IPS-NIHi11 (cell line): ENCODE measurements around the gene DENND5A.
"Not testable (repeated sequence)": the region's sequence is repeated elsewhere in the genome, so short reads cannot be mapped to it uniquely, and the experiment has no call there.

Experiments
- DNase-seq: peaks from one replicate; pipeline ENCODE4 v3.0.0; 2012; ENCODE audit warnings: mixed read lengths, low spot score

DENND5A gene

DNA sequence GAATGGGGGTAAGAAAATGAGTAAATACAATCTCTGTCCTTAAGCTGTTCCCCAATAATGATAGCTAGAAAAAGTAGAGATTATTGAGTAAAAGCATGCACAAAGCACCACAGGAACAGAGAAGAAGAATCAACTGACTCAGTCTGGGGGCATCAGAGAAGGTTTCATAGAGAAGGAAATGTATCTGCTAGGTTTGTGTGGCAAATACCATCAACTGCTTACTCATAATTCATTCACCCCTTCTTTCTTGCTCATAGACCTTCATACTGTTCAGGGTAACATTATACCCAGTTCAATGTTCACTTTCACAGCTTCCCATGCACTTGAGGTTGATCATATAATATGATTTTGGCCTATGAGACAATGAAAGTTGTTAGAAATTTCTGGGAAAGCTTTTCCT lies 88.6 kb downstream of the DENND5A start:
- DNase-seq: no peak

DNA sequence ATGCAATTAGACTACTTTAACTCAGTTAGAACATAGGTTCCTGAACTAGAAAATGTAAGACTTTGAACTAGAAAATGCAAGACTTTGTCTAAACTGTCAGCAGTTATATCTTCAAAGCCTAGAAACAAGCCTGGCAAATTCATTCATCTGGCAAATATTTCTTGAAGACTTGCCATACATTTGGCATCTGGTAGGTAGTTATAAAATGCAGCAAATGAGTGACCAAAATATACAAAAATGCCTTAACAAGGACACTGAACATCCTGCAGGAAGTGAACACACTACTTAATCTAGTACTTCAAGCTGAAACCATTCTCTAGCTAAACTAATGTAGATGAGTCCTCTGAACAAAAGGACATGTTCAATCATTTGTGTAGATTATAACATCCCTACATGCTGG lies 89.0 kb downstream of the DENND5A start:
- DNase-seq: no peak

- DNase-seq: no peak
Measured at GRCh38 chr11:9172389-9172788, 92.8 kb downstream of the DENND5A start.

- DNase-seq: no peak
Measured at GRCh38 chr11:9170450-9170849, 94.7 kb downstream of the DENND5A start.

GRCh38 chr11:9169595-9170295 lies 95.4 kb downstream of the DENND5A start:
- DNase-seq: no peak

GRCh38 chr11:9161991-9162390 lies 103.2 kb downstream of the DENND5A start:
- not testable (repeated sequence) for DNase-seq

DNA sequence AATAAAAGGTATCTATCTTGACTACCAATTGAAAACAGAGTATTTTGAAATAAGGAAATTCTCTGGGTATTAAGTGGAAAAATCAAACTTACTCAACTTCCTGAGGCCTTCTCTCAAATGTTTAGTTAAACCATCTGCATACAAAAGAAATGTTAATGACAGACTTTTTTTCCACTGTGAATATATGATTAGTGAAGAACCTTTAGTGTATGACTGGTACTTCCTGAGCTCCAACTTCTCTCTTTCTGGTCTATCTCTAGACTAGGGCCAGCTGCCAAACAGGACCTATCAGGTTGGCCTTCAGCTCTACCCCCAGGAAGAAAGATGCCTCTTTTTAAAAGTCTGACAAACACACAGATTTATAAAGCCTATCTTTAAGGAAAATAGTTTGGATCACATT lies 105.0 kb downstream of the DENND5A start:
- DNase-seq: no peak

- DNase-seq: no peak
Measured at GRCh38 chr11:9158898-9159391, 106.2 kb downstream of the DENND5A start.

- DNase-seq: no peak
Measured at GRCh38 chr11:9155930-9156329, 109.2 kb downstream of the DENND5A start.

- DNase-seq: no peak
Measured at GRCh38 chr11:9153651-9154050, 111.5 kb downstream of the DENND5A start.

- no peak for DNase-seq
Measured at GRCh38 chr11:9151631-9152030, 113.5 kb downstream of the DENND5A start.

- DNase-seq: no peak
Measured at GRCh38 chr11:9150926-9151325, 114.2 kb downstream of the DENND5A start.

- DNase-seq: no peak
Measured at GRCh38 chr11:9150501-9150900, 114.6 kb downstream of the DENND5A start.

DNA sequence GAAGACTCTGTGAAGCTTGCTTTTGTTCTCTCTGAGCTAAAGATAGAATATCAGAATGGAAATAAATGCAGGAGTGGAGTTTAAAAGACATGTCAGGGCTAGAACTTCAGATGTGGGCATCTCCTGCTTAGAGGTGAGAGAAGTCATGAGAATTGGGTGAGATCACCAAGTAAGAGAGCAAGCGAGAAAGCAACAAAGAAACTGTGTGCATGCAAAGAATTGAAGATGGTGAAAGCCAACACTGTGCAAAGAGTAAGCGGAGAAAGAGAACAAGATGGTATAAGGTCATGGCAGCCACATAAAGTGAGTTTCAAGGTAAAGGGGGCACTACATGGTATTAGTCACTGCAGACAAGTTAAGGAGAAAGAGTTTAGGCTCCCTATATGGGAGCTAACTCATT lies 116.4 kb downstream of the DENND5A start:
- DNase-seq: no peak

DNA sequence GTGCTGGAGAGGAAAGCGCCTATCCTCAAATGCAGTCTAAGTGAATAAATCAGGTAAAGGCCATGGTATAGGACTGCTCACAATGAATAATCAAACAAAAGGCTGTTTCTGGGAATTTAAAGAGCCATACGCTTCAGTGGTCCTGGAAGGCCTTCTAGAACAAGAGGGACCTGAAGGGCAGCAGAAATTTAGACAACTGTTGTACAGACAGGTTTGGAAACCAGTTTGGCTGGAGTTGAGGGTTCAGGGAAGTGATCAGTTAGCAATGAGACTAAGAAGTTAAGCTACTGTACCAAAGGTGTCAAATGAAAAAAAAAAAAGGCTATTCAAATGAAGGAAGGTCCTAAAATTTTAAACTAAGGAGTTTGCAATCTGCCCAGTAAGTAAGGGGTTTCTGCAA lies 117.1 kb downstream of the DENND5A start:
- no peak for DNase-seq

DNA sequence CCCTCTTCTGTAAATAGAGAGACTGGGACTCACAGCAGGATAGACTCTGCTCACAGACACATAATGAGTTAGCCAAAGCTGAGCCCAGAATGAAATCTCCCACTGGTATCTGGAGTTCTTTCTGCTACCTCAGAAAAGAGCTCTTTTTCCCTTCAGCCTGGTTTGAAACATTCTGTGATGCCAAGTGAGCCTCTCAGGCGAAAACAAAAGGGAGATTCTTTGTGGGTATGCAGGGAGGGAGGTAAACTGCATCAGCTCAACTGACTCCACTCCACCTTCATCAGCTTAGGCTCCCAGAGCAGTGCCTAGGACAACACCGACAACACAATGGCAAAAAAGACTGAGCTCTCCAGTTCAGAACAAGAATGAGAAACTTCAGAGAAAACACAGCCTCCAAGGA lies 118.7 kb downstream of the DENND5A start:
- DNase-seq: no peak

DNA sequence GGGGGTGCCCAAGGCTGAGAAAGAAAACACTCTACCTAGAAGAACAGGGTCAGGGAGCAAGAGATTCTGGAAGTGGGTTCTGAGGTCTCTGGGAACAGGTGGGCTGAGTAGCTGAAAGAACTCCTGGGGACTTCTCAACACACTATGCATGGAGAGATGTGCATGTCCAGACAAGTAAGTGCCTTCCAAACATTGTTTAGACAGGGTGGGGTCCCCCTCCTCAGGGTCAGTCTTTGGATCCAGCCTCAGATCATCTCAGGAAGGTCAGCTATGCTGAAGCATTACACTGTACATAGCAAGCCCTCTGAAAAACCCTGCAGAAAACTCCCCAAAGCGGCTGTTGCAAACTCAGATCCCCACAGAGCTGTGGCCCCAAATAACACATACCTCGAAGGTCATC lies 119.9 kb downstream of the DENND5A start:
- DNase-seq: no peak

DNA sequence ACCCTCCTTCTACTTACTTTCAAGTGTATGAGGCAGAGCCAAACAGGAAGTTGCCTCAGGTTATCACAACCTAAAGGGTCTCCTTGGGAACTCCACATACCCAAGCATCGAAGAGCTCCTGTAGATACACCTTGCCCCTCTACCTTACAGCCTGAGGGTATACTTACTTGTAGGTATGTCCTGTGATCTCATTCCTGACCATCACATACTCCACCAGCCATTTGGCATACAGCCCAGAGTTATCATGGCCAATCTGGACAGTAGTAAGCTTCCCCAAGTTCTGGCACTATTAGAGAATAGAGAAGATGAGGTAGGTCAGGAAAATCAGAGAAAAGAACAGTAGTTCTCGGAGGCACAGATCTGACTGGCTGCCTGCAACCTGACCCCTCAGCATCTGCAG lies 120.3 kb downstream of the DENND5A start:
- DNase-seq: no peak

DNA sequence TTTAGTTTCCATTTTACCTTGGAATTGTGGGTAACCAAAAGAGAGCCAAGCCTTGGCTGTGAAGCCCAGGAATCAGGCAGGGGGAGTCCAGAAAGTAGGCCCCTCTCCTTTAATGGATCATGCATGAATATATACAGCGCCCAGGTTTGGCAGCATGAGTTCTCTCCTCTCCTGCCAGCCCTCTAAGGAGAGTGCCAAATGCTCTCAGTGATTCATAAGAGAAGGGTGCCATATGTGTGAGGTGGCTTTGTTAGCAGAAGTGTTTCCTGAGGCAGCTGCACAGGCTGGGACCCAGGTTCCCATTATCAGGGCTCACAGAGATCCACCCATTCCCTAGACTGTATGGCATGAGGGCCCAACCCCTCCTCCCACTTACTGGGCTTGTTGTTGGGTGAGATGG lies 121.4 kb downstream of the DENND5A start:
- DNase-seq: no peak

- DNase-seq: no peak
Measured at GRCh38 chr11:9142732-9143131, 122.4 kb downstream of the DENND5A start.

- DNase-seq: no peak
Measured at GRCh38 chr11:9141186-9141585, 124.0 kb downstream of the DENND5A start.

DNA sequence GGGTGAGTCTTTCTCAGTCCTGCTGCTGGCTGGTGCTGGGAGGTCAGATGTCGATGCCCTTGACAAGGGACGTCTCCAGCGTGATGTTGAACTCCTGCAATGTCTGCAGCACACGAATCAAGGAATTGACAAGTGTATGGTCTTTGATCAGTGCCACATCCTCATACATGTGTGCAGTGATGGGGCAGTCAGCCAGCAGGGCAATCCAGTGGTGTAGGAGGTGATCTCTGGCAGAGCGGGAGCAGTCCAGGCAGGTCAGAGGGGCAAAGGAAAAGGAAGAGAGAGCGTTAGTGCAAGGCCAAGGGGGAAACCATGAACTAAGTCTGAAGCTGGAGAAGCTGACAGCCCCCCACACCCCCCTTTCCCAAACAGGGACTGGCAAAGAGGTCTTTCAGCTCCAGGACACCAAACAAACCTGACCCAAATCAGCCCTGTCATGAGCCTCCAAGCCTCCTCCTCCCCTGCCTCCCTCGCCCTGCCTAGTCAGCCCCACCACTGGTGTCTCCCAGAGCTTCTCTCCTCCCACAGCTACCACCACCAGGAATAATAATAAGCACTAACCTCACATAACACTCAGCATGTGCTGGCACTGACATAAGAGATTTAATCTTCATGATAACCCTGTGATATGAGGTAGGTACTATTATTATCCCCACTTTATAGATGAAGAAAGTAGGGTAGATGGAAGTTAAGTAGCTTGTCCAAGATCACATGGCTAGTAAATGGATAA lies 125.4 kb downstream of the DENND5A start:
- no peak for DNase-seq
